Endothelial cell of umbilical vein (primary cell): Measurements from ENCODE around the gene DAG1. TPM values are rescaled to one million over a fixed set of nuclear protein-coding genes. Genes with fewer than 3 reads are reported as not detected.

Source experiments
- BruUV-seq: library from RNA; stranded (reverse); fragments of 400-500 nt; replicated peaks from 2 replicates; lab custom pipeline; 2021; lab: Mats Ljungman, UMichigan
- CTCF ChIA-PET: fragments of 300-600, 350-600 bp; sonication (Branson Sonifier 250); formaldehyde crosslinking; loops from one replicate; lab custom pipeline; 2021; ENCODE audit warnings: antibody characterized with exemption, inconsistent platforms; lab: Charles Lee
- POLR2A ChIA-PET: fragments of 300-600, 350-600 bp; sonication (Branson Sonifier 250); formaldehyde crosslinking; loops from one replicate; lab custom pipeline; 2021; ENCODE audit warnings: antibody characterized with exemption, inconsistent platforms; lab: Charles Lee
- DNase-seq: peaks from one replicate; pipeline ENCODE4 v3.0.0-alpha.2; 2011; ENCODE audit warnings: low read depth, low spot score
- FAIRE-seq: peaks from 2 replicates; lab custom pipeline; 2011; peaks lifted over from hg19 to GRCh38; lab: Jason Lieb, UNC
- H2AFZ ChIP-seq: 2 replicates; pipeline ENCODE4 v1.6.0; 2012; ENCODE audit warnings: low read depth, low read length, control low read depth, inconsistent platforms
- H3K27ac ChIP-seq: 2 replicates; pipeline ENCODE4 v1.5.1; 2011; ENCODE audit warnings: low read depth, mild to moderate bottlenecking, control low read depth, low read length, moderate library complexity; ENCODE audit not compliant: insufficient read depth
- H3K27me3 ChIP-seq, 2 experiments: 2 replicates each; pipeline versions ENCODE4 v1.6.0 to v1.6.1; 2011; ENCODE audit warnings: low read length in 2 of 2, mixed read lengths in 1 of 2; ENCODE audit not compliant: control insufficient read depth in 2 of 2, insufficient read depth in 2 of 2
- H3K36me3 ChIP-seq, 2 experiments: 2 replicates in 1 of 2; 3 replicates in 1 of 2; pipeline ENCODE4 v1.5.1; 2011; ENCODE audit warnings: low read length in 2 of 2, mild to moderate bottlenecking in 1 of 2, moderate library complexity in 1 of 2; ENCODE audit not compliant: control insufficient read depth in 2 of 2, insufficient read depth in 2 of 2; ENCODE audit errors: extremely low read depth in 1 of 2
- H3K4me1 ChIP-seq: 3 replicates; pipeline ENCODE4 v1.5.1; 2011; ENCODE audit warnings: mild to moderate bottlenecking, low read length; ENCODE audit not compliant: control insufficient read depth, insufficient read depth; ENCODE audit errors: extremely low read depth
- H3K4me2 ChIP-seq: 2 replicates; pipeline ENCODE4 v1.6.1; 2011; ENCODE audit warnings: low read length, control low read depth, mixed read lengths; ENCODE audit not compliant: insufficient read depth
- H3K4me3 ChIP-seq, 3 experiments: fragments of 200-600 bp in 1 of 3; sonication (generic), shearing (Covaris generic) in 1 of 3; replicated peaks in 1 of 3; 2 replicates each; pipeline ENCODE4 v1.5.1; 2011 to 2016; ENCODE audit warnings: control low read depth in 3 of 3, low read length in 3 of 3, mild to moderate bottlenecking in 2 of 3, inconsistent platforms in 1 of 3, low read depth in 1 of 3, moderate library complexity in 1 of 3; ENCODE audit not compliant: insufficient read depth in 1 of 3
- H3K79me2 ChIP-seq: 2 replicates; pipeline ENCODE4 v1.6.0; 2012; ENCODE audit warnings: low read length, inconsistent platforms; ENCODE audit not compliant: control insufficient read depth, insufficient read depth
- H3K9ac ChIP-seq: replicated peaks from 2 replicates; pipeline ENCODE3; 2011; ENCODE audit warnings: low read length, control low read depth; ENCODE audit not compliant: insufficient read depth; ENCODE audit errors: extremely low read depth
- H3K9me1 ChIP-seq: replicated peaks from 3 replicates; pipeline ENCODE4 v1.6.0; 2011; ENCODE audit warnings: mild to moderate bottlenecking, low read length; ENCODE audit not compliant: control insufficient read depth, insufficient read depth; ENCODE audit errors: extremely low read depth
- H3K9me3 ChIP-seq: replicated peaks from 2 replicates; pipeline ENCODE4 v1.5.1; 2012; ENCODE audit warnings: low read length, inconsistent platforms; ENCODE audit not compliant: control insufficient read depth, insufficient read depth
- H4K20me1 ChIP-seq: replicated peaks from 2 replicates; pipeline ENCODE3; 2011; ENCODE audit warnings: mild to moderate bottlenecking, low read length; ENCODE audit not compliant: control insufficient read depth, insufficient read depth; ENCODE audit errors: extremely low read depth
- CTCF ChIP-seq, 2 donors: IDR thresholded peaks; 1 replicate in 1 of 2; 2 replicates in 1 of 2; pipeline ENCODE4 v1.5.1; 2011; ENCODE audit warnings: low read length in 2 of 2, mild to moderate bottlenecking in 2 of 2, moderate library complexity in 2 of 2, control low read depth in 1 of 2, inconsistent platforms in 1 of 2, low read depth in 1 of 2; ENCODE audit not compliant: insufficient read depth in 1 of 2; ENCODE audit errors: extremely low read depth in 1 of 2
- EZH2 ChIP-seq: IDR thresholded peaks from 2 replicates; pipeline ENCODE4 v1.6.1; 2012; ENCODE audit warnings: borderline replicate concordance, low read depth, mild to moderate bottlenecking, moderate library complexity, low read length, inconsistent platforms; ENCODE audit not compliant: severe bottlenecking
- FOS ChIP-seq: IDR thresholded peaks from 2 replicates; pipeline ENCODE4 v1.6.1; 2011; ENCODE audit warnings: mild to moderate bottlenecking, low read length, moderate library complexity, borderline replicate concordance; ENCODE audit not compliant: insufficient read depth
- GATA2 ChIP-seq: IDR thresholded peaks from 2 replicates; pipeline ENCODE4 v1.7.0; 2011; ENCODE audit warnings: low read depth, mild to moderate bottlenecking, moderate library complexity, mixed read lengths, low read length; ENCODE audit not compliant: insufficient read length, insufficient read depth
- MAX ChIP-seq: IDR thresholded peaks from 2 replicates; pipeline ENCODE4 v1.6.1; 2011; ENCODE audit not compliant: insufficient read depth, insufficient read length
- MYC ChIP-seq: IDR thresholded peaks from one replicate; pipeline ENCODE4 v1.6.1; 2011; ENCODE audit warnings: mild to moderate bottlenecking, low read depth, low read length
- POLR2A ChIP-seq: IDR thresholded peaks from 2 replicates; pipeline ENCODE4 v1.6.1; 2012; ENCODE audit warnings: low read depth, mild to moderate bottlenecking, control low read depth, low read length
- POLR2AphosphoS5 ChIP-seq: IDR thresholded peaks from 2 replicates; pipeline ENCODE4 v1.6.1; 2012; ENCODE audit warnings: low read depth, mild to moderate bottlenecking, control low read depth, low read length, moderate library complexity; ENCODE audit not compliant: insufficient read depth
- dilution Hi-C: fragments of 300-500 bp; cut with MboI; formaldehyde crosslinking; loops from one replicate; pipeline ENCODE4 v1.15.0; 2019; ENCODE audit warnings: low sequenced_read_pairs; ENCODE audit not compliant: extremely low pct_ligation_motif_present
- intact Hi-C: fragments of 100-400 bp; cut with micrococcal nuclease; formaldehyde crosslinking; loops from one replicate; pipeline ENCODE4 v1.10.0; 2022
- polyA plus RNA-seq, 4 experiments: library from polyadenylated mRNA; depleted of rRNA in 3 of 4; stranded (reverse) in 3 of 4; unstranded in 1 of 4; fragments of >200 nt; gene quantifications; 2 replicates each; pipeline versions ENCODE4 v1.2.1 to v1.2.3, GENCODE V29; 2011 to 2012; ENCODE audit warnings: missing spikeins in 1 of 4
- total RNA-seq: library from RNA; stranded (reverse); gene quantifications from 2 replicates; pipeline ENCODE4 v1.2.3, GENCODE V29; 2021

DAG1 gene
- total and polyA plus RNA-seq, 2 donors (not counting 3 experiments of a cell fraction or from before 2014, with no cell fraction given): 59.6 to 97.5 TPM

DNA sequence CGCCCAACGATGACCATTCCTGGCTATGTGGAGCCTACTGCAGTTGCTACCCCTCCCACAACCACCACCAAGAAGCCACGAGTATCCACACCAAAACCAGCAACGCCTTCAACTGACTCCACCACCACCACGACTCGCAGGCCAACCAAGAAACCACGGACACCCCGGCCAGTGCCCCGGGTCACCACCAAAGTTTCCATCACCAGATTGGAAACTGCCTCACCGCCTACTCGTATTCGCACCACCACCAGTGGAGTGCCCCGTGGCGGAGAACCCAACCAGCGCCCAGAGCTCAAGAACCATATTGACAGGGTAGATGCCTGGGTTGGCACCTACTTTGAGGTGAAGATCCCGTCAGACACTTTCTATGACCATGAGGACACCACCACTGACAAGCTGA is 61.6 kb downstream of the DAG1 start:
- intact Hi-C loops: no loop called here
- ChIA-PET POLR2A (no interaction called here), CTCF (interaction anchor here (1.5 to 3.3 kb wide), 2 partner anchors 8 to 11 kb away, joined by 3 to 13 read pairs; no protein-coding TSS in a partner anchor)
- Histone ChIP-seq H3K9me1 (no peaks in the 10 kb centered on the region), H3K36me3 (peaks cover 0 to 13% of the 10 kb centered on the region in 2 experiments), H3K27ac (no peak overlapping the region), H3K4me1 (no peaks in the 10 kb centered on the region), H2AFZ (no peak overlapping the region), H4K20me1 (no peaks in the 10 kb centered on the region), H3K4me3 (no peak overlapping the region), H3K9ac (no peak overlapping the region), H3K9me3 (no peaks in the 10 kb centered on the region), H3K27me3 (no peaks in the 10 kb centered on the region), H3K79me2 (no peaks in the 10 kb centered on the region), H3K4me2 (no peak overlapping the region)
- TSS peak; percentile 13 for BruUV-seq
- TF ChIP-seq EZH2 (no peak), GATA2 (no peak), MAX (no peak), POLR2A (no peak), POLR2AphosphoS5 (no peak), FOS (no peak), MYC (no peak), CTCF (IDR thresholded peaks at IDR 0.05; ENCODE audit: extremely low read depth in 1 of 2, insufficient read depth in 1 of 2, low read depth in 1 of 2, low read length in 2 of 2) (no peak)
- DNase-seq (no peak), FAIRE-seq (no peak)
- dilution Hi-C loops: no loop called here
